ENCODE data around the gene GREM2. TPM values are rescaled to one million over a fixed set of nuclear protein-coding genes. Genes with fewer than 3 reads are reported as not detected.

The GREM2 gene
- total and polyA plus RNA-seq, 9 of the 15 experiments (the other 6 are each of a cell fraction or from before 2014, with no cell fraction given): 0.01 to 0.07 (median 0.05) TPM; not detected in 5

DNA sequence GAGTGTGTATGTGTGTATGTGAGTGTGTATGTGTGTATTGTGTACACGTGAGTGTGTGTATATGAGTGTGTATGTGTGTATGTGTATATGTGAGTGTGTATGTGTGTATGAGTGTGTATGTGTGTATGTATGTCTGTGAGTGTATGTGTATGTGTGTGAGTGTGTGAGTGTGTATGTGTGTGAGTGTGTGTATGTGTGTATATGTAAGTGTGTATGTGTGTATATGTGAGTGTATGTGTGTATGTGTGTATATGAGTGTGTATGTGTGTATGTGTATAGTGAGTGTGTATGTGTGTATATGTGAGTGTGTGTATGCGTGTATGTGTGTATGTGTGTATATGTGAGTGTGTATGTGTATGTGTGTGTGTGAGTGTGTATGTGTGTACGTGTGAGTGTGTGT is 49.2 kb downstream of the GREM2 start (continued):
- no peak for TF ChIP-seq KLF1 (tag; IDR thresholded peaks at IDR 0.05)
- TF ChIP-seq ZNF280A (IDR thresholded peaks at IDR 0.05; ENCODE audit: low read depth, partially characterized antibody): no peak
- TF ChIP-seq, protein P1, sequence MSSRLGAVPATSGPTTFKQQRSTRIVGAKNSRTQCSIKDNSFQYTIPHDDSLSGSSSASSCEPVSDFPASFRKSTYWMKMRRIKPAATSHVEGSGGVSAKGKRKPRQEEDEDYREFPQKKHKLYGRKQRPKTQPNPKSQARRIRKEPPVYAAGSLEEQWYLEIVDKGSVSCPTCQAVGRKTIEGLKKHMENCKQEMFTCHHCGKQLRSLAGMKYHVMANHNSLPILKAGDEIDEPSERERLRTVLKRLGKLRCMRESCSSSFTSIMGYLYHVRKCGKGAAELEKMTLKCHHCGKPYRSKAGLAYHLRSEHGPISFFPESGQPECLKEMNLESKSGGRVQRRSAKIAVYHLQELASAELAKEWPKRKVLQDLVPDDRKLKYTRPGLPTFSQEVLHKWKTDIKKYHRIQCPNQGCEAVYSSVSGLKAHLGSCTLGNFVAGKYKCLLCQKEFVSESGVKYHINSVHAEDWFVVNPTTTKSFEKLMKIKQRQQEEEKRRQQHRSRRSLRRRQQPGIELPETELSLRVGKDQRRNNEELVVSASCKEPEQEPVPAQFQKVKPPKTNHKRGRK (tag; IDR thresholded peaks at IDR 0.05): no peak
- TF ChIP-seq MTF1 (CRISPR knock-in tag; IDR thresholded peaks at IDR 0.05; ENCODE audit: borderline replicate concordance): no peak
- peak; percentile 92; the same call in 1 of the 2 replicates for TF ChIP-seq BRCA1 (IDR thresholded peaks at IDR 0.05)
- no peak for TF ChIP-seq BRCA1 (CRISPR knock-in tag; IDR thresholded peaks at IDR 0.05)
- TF ChIP-seq EHMT2 (IDR thresholded peaks at IDR 0.05): 0 out of 2 replicates have a peak, but pooled peaks have one; percentile 35
- no peak for TF ChIP-seq AFF4 (CRISPR knock-in tag; IDR thresholded peaks at IDR 0.05)
- no peak for TF ChIP-seq FUS (optimal IDR thresholded peaks at IDR 0.05; ENCODE audit: low read depth, low read length)
- TF ChIP-seq TSC22D4 (tag; IDR thresholded peaks at IDR 0.05): peak; percentile 81; the same call in 1 of the 2 replicates
- no peak for TF ChIP-seq ZBED1 (IDR thresholded peaks at IDR 0.05)
- no peak for TF ChIP-seq E2F8 (IDR thresholded peaks at IDR 0.05; ENCODE audit: low read depth, partially characterized antibody)
- TF ChIP-seq SNRNP70 (optimal IDR thresholded peaks at IDR 0.05; ENCODE audit: low read depth, low read length): no peak
- TF ChIP-seq MAX (CRISPR knock-in tag; IDR thresholded peaks at IDR 0.05): no peak
- TF ChIP-seq, protein P2, sequence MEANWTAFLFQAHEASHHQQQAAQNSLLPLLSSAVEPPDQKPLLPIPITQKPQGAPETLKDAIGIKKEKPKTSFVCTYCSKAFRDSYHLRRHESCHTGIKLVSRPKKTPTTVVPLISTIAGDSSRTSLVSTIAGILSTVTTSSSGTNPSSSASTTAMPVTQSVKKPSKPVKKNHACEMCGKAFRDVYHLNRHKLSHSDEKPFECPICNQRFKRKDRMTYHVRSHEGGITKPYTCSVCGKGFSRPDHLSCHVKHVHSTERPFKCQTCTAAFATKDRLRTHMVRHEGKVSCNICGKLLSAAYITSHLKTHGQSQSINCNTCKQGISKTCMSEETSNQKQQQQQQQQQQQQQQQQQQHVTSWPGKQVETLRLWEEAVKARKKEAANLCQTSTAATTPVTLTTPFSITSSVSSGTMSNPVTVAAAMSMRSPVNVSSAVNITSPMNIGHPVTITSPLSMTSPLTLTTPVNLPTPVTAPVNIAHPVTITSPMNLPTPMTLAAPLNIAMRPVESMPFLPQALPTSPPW (CRISPR knock-in tag; IDR thresholded peaks at IDR 0.05): no peak
- TF ChIP-seq E2F4 (CRISPR knock-in tag; IDR thresholded peaks at IDR 0.05; ENCODE audit: low read depth): no peak

Data from K562 (cell line).